Measurements from ENCODE around the gene RFX3.

Gene RFX3

DNA sequence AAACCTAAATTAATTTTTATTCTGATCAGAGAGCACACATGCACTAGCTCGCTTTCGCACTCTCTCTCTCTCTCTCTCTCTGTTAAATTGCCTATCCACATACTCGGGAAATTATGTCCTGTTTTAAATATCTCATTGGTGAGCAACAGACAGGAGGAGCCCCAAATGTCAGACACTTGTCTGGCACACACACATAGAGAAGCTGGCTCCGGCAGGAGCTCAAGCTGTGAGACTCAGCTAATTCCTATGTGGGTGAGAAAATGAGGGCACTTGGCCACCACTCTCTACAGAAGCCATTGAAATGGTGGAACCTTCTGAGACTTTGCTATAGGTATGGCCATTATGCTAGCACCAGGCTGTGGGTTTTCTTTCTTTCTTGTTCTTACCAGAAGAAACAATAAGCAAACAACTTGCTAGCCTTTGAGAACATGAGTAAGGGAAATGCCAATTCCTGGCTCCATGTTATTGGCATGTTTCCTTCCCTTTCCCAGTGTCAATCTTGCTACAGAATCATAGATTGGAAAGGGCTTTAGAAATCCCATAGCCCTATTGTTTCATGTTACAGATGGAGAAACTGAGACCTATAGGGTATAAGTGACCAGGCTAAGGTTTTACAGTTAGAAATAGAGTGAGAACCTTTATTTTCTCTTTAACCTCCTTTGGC, 9.0 kb downstream of the RFX3 start:
- H3K27ac ChIP-seq = peak overlapping the region in 3 of 21 experiments; percentile 10 to 40 (median 18)

DNA sequence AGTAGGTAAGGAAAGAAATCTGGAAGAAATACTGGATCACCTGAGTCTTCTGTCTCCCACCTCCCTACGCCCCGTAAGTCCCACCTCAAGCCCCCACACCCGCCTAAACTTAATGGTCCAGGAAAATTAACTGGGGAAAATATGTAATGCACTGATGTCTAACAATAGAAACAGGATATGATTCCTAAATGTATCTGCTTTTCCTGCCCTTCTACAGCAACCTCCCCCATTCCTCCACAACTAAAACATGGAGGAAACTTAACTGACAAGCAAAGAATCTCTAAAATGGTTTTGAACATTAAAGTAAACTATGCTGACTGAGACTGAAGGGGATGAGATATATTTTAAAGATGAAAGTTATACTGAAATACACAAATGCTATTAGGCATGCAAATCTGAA, 10.4 kb downstream of the RFX3 start:
- Histone ChIP-seq H3K27ac (no peak overlapping the region), H3K4me3 (no peak overlapping the region)

More for the DNA sequence above, 9.0 kb downstream of the RFX3 start:
- no peak overlapping the region for H3K4me3 ChIP-seq

DNA sequence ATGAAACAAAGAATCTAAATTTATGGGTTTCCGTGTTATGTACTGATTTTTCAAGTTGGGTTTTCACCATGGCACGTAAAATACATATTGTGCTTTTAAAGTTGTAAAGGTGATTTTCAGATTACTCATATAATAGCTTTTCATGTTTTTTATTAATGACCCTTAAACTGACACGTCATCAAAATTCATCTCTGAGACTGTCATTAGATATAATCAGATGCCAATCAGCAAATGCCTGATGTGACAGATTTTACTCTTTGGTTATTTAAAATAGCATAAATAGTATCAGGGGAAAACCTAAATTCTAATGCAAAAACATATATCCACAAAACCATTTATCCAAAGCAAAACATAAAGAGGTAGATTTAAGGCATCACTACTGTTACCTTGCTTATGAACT, 11.0 kb downstream of the RFX3 start:
- H3K27ac ChIP-seq = no peak overlapping the region
- no peak overlapping the region for H3K4me3 ChIP-seq

DNA sequence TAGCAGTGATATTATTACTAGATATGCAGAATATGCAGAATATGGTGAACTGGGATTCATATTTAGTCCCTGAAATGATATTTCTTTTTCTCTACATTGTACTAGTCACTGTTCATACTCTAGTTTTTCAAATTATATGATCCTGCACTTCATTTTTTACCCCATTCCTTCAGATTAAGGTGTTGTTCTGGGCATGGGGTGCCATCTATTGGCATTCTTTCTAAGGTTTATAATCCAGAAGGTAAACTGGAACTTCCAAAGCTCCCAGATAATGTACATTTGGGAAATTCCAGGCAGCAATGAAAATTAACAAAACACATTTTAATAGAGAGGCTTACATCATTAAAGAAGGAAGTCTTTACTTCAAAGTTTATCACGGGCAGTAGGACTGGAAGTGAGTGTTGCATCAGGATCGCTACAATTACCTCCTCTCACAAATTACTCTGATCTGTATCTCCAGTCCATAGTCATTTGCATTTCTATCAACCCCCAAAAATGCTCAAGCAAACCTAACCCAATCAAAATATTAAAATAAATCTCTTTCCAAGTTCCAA, 12.5 kb downstream of the RFX3 start:
- no peak overlapping the region for H3K27ac ChIP-seq

DNA sequence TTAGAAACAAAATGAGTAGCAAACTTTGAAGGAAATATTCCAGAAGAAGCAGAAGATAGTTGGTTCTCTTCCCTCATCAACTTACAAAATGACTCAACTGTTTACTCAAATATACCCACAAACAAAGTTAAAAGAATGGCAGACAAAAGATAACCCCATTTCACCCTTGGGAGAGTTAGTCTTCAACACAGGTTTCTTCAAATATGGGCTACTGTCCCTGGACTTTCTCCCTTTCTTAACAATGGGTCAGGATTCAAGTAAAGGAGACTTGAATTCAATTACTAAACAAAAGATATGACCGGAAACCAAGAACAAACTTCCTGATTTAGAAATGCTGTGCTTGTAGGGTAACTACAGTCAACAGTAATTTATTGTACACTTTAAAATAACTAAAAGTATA, 14.2 kb downstream of the RFX3 start:
- no peak overlapping the region for H3K27ac ChIP-seq
- H3K4me3 ChIP-seq = no peak overlapping the region

More for the DNA sequence above, 12.5 kb downstream of the RFX3 start:
- H3K4me3 ChIP-seq = no peak overlapping the region

DNA sequence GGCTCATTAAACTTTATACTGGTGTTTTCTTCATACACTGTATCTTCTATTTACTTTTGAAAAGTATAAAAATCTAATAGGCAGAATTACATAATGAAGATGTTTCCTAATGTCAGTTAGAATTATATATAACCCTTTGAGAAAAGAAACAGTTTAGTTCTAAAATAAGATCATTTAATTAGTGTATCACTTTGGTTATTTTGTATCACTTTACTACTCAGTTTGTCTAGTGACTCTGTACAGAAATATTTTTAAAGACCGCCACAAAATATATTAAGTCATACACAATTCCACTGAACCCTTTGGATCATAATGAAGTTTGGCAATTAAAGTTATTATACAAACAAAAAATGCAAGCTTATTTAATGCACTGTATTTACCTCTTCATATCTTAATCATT, 15.0 kb downstream of the RFX3 start:
- Histone ChIP-seq H3K4me3 (no peak overlapping the region), H3K27ac (no peak overlapping the region)

DNA sequence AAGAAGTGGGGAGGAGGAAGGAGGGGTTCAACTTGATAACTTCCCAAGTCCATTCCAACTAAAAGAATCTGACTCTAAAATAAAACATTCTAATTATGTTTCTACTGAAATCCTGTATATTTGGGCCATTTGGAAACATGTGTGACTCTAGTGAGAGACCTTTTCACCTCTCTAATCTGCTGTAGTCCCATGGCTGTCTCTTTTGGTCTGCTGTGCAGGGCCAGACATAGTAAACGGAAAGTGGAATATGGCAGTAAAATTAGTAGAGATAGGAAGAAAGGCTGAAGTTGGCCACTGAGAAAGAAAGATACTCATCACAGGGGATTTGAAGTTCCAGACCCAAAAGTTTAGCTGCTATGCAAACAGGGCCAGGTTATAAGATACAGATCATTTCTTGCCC, 15.9 kb downstream of the RFX3 start:
- no peak overlapping the region for H3K4me3 ChIP-seq
- no peak overlapping the region for H3K27ac ChIP-seq

DNA sequence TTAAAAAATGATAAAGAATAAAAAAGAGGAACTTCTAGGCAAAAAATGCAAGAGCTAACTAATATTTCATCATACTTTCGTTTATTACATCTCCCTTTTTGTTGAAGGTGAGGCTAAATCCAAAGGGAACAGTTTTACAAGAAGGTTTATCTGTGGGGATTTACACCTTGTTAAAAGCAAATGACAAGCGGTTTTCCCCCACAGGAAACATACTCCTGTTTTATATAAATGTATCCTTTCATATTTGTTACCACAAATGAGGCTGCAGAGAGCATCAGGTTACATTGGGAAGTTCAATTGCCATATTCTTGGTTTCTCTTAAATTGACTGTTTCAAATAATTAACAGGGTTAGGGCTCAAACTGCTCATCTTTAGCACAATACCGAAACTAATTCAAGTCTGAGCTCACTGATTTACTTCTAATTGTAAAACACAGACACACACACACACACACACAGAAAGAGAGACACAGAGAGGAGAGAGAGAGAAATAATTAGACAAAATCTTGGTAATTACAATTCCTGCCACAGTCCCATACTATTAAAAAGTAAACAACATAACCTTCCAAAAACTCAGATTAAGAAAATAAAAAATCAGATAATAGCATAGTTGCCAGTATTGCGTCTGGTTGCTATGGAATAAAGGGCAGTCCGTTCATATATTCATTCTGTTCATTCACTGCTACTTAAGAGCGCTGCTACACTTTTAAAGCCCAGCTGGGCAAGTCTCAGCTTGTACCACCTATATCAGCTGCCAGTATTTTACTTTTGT, 17.1 kb downstream of the RFX3 start:
- Histone ChIP-seq H3K4me3 (no peak overlapping the region), H3K27ac (peak overlapping the region in 6 of 21 experiments; percentile 3 to 73 (median 25))

DNA sequence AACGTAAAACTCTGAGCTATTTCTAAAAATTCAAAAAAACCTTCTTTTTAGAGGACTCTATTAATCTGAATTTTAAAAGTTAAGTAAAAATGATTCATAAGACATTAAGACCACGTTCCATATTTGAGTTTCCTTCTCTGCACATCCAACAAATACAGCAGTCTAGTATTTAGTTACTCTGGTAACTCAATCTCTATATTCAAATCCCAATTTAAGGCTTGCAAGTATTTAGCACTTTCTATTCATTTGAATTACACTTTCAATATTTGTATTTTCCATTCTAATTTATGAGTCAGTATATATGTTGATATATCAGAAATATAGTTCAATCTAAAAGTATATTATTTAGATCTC, 17.7 kb downstream of the RFX3 start:
- Histone ChIP-seq H3K4me3 (no peak overlapping the region), H3K27ac (peak overlapping the region in 4 of 21 experiments; percentile 3 to 73 (median 22))

DNA sequence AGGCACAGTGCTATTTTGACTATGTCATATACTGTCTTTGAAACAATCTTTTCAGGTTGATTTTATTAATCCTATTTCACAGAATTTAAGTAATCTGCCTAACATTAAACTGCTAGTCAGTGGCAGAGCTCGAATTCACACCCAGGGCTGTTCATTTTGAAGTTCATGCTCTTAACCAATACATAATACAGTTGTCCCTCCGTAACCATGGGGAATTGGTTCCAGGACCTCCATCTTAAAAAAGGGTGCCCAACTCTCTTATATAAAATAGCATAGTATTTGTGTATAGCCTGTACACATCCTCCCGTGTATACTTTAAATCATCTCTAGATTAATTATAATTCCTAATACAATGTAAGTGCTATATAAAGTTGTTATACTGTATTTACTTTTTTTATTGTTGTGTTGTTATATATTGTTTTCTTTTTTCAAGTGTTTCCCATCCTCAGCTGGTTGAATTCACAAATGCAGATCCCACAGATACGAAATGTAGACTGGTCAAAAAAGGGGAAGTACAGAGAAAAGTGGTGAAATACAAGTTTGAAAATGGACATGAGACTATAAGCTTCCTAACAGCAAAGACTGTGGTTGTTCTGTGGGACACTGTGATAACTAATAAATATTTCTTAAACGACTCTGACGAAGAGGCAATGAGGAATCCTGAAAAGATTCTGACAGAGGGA, 18.3 kb downstream of the RFX3 start:
- Histone ChIP-seq H3K4me3 (no peak overlapping the region), H3K27ac (peak overlapping the region in 5 of 21 experiments; percentile 3 to 73 (median 19))

DNA sequence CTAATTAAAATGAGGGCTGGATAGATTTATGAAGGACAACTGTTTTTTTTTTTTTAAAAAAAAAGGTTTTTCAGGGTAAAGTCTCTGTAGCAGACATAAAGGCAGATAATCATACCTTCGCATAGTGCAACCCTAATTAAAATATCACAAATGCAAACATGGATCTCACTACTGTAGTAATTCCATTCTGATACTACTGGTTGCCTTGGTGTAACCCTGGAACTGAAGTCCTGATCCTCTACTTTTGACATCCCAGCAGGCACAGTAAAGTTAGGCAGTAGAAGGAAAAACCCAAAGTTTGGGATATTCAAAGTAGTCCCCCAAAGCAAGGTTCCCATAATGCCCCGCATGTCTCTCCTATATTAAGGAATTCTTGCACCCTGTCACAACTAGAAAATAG, 19.6 kb downstream of the RFX3 start:
- H3K4me3 ChIP-seq = no peak overlapping the region
- no peak overlapping the region for H3K27ac ChIP-seq

DNA sequence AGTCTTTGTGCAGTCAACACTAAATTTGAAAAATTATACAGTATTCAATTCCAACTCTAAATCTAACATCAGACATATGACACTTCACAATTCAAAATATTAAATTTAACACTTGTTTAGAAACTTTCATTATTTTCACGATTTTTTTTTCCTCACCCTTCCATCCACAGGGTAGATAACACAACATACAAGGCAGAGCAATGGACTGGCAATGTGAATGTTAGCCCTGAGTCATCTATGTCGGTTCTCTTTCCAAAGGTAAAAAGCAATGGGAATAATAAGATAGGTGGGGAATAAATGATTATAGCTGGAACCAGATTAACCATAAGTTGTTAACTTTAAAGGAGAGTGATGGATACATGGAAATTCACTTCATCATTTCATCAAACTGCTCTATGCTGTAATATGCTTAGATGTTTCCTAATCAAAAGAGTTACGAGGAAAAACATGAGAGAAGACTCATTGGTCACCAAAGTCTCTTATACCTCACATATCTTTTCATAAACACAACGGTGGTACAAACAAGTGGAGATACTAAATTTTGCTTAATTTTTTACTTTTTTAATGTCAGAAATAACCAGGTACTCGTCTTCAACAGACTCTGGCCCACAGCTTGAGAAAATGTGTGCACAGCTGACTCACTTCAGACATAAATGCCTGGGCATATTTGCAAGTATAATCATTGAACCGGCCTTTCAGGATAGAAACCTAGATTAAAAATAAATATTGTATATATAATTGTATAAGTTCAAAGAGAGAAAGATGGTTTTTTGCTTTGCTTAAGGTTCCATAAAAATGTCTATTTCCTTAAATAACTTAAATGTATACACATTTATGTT, 23.0 kb downstream of the RFX3 start:
- Histone ChIP-seq H3K27ac (peak overlapping the region in 1 of 21 experiments; percentile 17), H3K4me3 (no peak overlapping the region)

DNA sequence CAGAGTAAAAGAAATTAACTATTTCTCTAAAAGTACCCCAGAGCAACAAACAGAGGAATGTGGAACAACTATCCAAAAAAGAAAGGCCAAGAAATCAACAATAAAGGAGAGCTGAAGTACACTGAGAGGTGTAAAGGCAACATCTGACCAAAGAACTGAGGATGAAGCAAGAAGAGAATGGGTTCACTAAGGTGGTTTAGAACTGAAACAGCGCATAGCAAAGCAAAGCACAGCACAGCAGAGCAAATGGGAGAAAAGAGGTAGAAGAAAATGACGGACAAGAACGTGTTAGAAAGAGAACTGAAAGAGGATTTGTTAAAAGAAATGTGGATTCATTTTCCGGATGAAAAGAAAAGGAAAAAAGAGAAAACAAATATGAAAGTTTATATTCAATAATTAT, 25.8 kb downstream of the RFX3 start:
- H3K4me3 ChIP-seq = no peak overlapping the region
- H3K27ac ChIP-seq = no peak overlapping the region

DNA sequence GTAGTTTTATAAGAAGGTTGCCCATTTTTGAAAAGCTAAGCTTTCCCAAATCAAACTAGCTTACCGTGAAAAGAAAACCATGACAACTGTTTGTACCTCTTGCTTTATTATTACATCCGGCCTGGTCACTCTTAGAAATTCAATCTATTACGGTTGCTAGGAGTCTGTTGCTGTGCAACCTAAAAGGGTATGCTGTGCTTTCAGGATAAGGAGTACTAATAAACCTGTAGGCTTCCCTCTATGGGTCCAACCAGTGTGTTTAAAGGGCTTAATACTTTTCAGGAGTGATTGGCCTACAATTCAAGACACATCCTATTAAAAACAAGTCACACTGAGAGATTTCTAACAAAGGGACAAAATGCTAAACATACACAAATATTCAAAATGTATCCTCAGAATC, 27.1 kb downstream of the RFX3 start:
- H3K27ac ChIP-seq = no peak overlapping the region

DNA sequence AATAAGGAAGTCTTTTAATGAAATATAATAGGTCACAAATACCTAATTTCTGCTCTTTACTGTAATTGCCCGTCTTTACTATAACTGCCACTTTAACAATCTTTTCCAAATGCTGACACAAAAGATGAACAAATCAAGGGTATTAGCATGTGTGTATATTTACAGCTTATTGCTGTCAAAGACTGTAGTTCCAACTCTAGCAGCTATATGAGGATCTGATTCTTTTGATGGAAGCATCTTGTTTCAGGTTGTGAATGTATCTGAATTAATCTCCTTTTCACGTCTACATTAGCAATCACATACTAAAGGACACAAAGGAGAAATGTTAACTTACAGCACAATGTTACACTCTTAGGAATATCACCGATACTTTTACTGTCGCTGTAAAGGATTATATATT, 27.9 kb downstream of the RFX3 start:
- no peak overlapping the region for H3K27ac ChIP-seq
- H3K4me3 ChIP-seq = no peak overlapping the region

More for the DNA sequence above, 27.1 kb downstream of the RFX3 start:
- no peak overlapping the region for H3K4me3 ChIP-seq

DNA sequence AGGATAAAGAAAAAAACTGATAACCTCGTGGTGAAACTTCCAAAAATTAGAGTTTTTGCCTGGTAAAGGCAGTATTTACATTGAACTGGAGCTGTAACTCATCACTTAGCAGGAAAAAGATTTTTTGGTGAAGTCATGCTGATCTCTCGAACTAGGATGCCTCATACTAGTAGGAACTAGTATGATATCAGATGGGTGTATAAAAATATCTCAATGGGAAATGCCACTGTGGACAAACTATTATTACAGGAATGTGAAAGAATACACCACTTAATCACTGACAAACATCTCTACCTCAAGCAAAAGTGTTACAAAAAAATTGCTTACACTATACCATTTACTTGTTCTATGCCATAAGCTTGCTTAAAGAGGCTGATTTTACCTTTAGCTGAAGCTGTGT, 28.4 kb downstream of the RFX3 start:
- Histone ChIP-seq H3K4me3 (no peak overlapping the region), H3K27ac (no peak overlapping the region)

DNA sequence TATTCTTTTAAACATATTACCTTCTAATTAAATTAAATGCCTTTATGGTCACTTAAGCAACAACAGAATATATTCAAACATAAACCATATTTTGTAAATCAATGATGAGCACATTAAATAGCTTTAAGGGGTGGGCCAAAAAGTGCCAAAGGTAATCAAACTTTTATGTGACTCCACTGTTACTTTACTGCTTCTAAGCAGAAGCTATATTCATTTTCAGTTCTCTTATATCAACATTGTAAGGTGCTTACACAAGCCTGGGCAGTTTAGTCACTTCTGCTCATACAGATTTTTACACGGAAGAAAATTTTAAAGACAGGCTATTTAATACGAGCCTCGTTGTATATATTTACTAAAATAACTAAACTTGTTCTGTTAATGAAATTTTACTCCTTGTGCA, 29.9 kb downstream of the RFX3 start:
- H3K4me3 ChIP-seq = no peak overlapping the region
- H3K27ac ChIP-seq = no peak overlapping the region

DNA sequence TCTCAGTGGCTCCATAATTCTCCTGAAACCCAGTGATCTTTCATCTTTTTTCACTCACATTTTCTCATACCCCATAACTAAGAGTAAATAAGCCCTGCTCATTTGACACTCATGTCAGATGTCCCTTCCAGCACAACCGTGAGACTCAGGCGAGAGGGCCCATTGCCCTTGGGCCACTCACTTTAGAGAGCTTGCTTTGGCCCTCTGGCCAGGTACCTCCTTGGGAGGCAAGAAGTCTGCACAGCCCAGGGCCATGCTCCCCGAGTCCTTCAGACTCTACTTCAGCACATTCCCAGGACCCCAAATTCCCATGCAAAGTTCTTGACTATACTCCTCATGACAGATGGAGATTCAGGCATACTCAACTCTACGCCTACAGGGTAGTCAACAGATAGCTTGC, 33.6 kb downstream of the RFX3 start:
- Histone ChIP-seq H3K27ac (no peak overlapping the region), H3K4me3 (no peak overlapping the region)

DNA sequence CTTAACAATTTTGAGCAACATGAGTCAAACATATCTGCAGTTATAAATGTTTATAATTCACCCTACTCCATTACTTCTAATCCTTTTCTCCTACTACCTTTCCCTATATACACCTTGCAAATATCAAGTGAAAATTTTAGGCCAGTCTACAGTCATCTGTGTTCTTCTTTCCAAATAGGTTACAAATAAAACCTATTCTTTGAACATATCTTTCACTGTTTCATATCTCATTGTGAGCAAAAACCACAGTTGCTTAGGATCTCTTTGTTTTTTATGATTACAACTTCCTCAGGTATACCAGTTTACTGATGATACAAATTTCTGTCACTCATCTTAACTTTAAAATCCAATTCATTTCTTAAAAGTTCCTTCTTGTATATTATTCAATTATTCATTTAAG, 34.4 kb downstream of the RFX3 start:
- H3K27ac ChIP-seq = no peak overlapping the region
- no peak overlapping the region for H3K4me3 ChIP-seq

DNA sequence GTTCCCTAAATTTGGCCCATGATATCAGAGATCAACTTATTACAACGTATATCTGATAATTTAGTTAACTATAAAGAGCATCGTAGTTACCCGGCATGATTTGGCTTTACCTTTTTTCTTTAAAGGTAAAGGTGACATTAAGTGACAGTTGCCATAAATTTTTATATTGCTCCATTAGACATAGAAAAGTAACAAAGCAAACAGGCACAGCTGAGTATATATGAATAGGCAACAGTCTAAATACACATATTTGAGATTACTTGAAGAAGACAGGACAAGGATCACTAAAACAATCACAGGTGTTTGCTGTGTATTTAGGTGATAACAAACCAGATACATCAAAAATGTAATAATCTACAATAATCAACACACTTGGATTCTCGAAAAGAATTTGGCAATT, 34.8 kb downstream of the RFX3 start:
- Histone ChIP-seq H3K4me3 (no peak overlapping the region), H3K27ac (no peak overlapping the region)

Measured in skin epidermis (tissue), 12 donors.